Adrenal gland (tissue), 5 donors: ENCODE results near the gene RIC8B.

ENCODE experiments used
- CTCF ChIP-seq, 6 experiments: fragments of 450-650 bp in 4 of 6; fragments of 200-600 bp in 2 of 6; sonication (generic) in 1 of 6; IDR thresholded peaks; 1 replicate in 5 of 6; 2 replicates in 1 of 6; pipeline versions ENCODE4 v1.5.1 to v1.8.0; 2016 to 2021; ENCODE audit warnings: antibody characterized with exemption in 6 of 6, mild to moderate bottlenecking in 2 of 6, moderate library complexity in 1 of 6
- POLR2A ChIP-seq, 2 donors: fragments of 450-650 bp; IDR thresholded peaks; one replicate each; pipeline ENCODE4 v1.6.1; 2017; ENCODE audit warnings: antibody characterized with exemption in 2 of 2, mild to moderate bottlenecking in 2 of 2, moderate library complexity in 1 of 2
- donor health status: DM: no; HTN: no; CAD: no.

GRCh38 chr12:106866426-106867080 lies 92.1 kb downstream of the RIC8B start:
- TF ChIP-seq CTCF (IDR thresholded peaks at IDR 0.05) = no peak
- TF ChIP-seq POLR2A (IDR thresholded peaks at IDR 0.05) = no peak
